SK-N-SH (cell line): ENCODE data around the gene ZFAND4.

Experiments
- CTCF ChIP-seq: fragments of 200-600 bp; sonication (generic); IDR thresholded peaks from 2 replicates; pipeline ENCODE4 v1.6.1; 2017; ENCODE audit warnings: antibody characterized with exemption, mild to moderate bottlenecking, moderate library complexity
- EP300 ChIP-seq, 2 experiments: IDR thresholded peaks; 2 replicates each; pipeline versions ENCODE4 v1.4.0 to v1.6.1; 2012; ENCODE audit warnings: borderline replicate concordance in 1 of 2, low read depth in 1 of 2, low read length in 1 of 2
- GABPA ChIP-seq: IDR thresholded peaks from 2 replicates; pipeline ENCODE4 v1.4.0; 2012; ENCODE audit warnings: low read depth, mild to moderate bottlenecking
- MAX ChIP-seq: IDR thresholded peaks from 2 replicates; pipeline ENCODE4 v1.4.0; 2012; ENCODE audit warnings: low read depth
- MEF2A ChIP-seq: IDR thresholded peaks from 2 replicates; pipeline ENCODE4 v1.4.0; 2012; ENCODE audit warnings: low read depth, borderline replicate concordance
- POLR2AphosphoS5 ChIP-seq: IDR thresholded peaks from 2 replicates; pipeline ENCODE4 v1.6.1; 2012; ENCODE audit warnings: low read depth, low read length
- RAD21 ChIP-seq: IDR thresholded peaks from 2 replicates; pipeline ENCODE4 v1.6.1; 2012; ENCODE audit warnings: mild to moderate bottlenecking, low read length
- REST ChIP-seq: IDR thresholded peaks from 2 replicates; pipeline ENCODE4 v1.6.1; 2012; ENCODE audit warnings: mild to moderate bottlenecking, low read depth, low read length, moderate library complexity
- RFX5 ChIP-seq: IDR thresholded peaks from 2 replicates; pipeline ENCODE4 v1.6.1; 2012; ENCODE audit warnings: mild to moderate bottlenecking, improper control_type of control experiment, low read length
- SMC3 ChIP-seq: IDR thresholded peaks from 2 replicates; pipeline ENCODE4 v1.6.1; 2012; ENCODE audit warnings: low read depth, low read length, improper control_type of control experiment
- TAF1 ChIP-seq: IDR thresholded peaks from 2 replicates; pipeline ENCODE4 v1.6.1; 2012; ENCODE audit warnings: low read depth, mild to moderate bottlenecking, low read length, moderate library complexity, borderline replicate concordance
- USF1 ChIP-seq: IDR thresholded peaks from 2 replicates; pipeline ENCODE4 v1.4.0; 2012; ENCODE audit warnings: low read depth, borderline replicate concordance
- YY1 ChIP-seq: IDR thresholded peaks from 2 replicates; pipeline ENCODE4 v1.4.0; 2012; ENCODE audit warnings: low read depth, mild to moderate bottlenecking
- ZBTB33 ChIP-seq: IDR thresholded peaks from 2 replicates; pipeline ENCODE4 v1.4.0; 2012; ENCODE audit warnings: low read depth, borderline replicate concordance

- TF ChIP-seq SMC3 (no peak), REST (no peak), CTCF (no peak), POLR2AphosphoS5 (no peak), EP300 (IDR thresholded peaks at IDR 0.05; ENCODE audit: borderline replicate concordance in 1 of 2, low read depth in 1 of 2, low read length in 1 of 2) (no peak), YY1 (no peak), MEF2A (no peak), MAX (no peak), RAD21 (no peak), TAF1 (no peak), ZBTB33 (no peak), GABPA (no peak), RFX5 (no peak), USF1 (no peak)
Measured at GRCh38 chr10:45589009-45589408, 83.6 kb downstream of the ZFAND4 start.
